ENCODE results near the gene GNB1.

- no peak for TF ChIP-seq POLR2A (IDR thresholded peaks at IDR 0.05)
- TF ChIP-seq CTCF (IDR thresholded peaks at IDR 0.05): no peak
- no peak for TF ChIP-seq POLR2AphosphoS5 (IDR thresholded peaks at IDR 0.05)
These were observed 73.7 kb downstream of the GNB1 start for GRCh38 chr1:1817221-1817620.

Data from upper lobe of left lung (tissue), 4 donors.